H1 (cell line): Measurements from ENCODE around the gene CAPN9. TPM values are rescaled to one million over a fixed set of nuclear protein-coding genes. Genes with fewer than 3 reads are reported as not detected.

Source experiments
- CHD7 ChIP-seq: fragments of 300-600 bp; sonication (generic); IDR thresholded peaks from 2 replicates; pipeline ENCODE4 v1.7.1; 2012; ENCODE audit warnings: low read length, moderate library complexity, mild to moderate bottlenecking, inconsistent platforms; ENCODE audit not compliant: insufficient replicate concordance
- HDAC2 ChIP-seq, 2 experiments: fragments of 300-600 bp in 1 of 2; sonication (generic) in 1 of 2; IDR thresholded peaks; 2 replicates each; pipeline ENCODE4 v1.6.1; 2011 to 2012; ENCODE audit warnings: low read depth in 2 of 2, low read length in 2 of 2, mild to moderate bottlenecking in 2 of 2, moderate library complexity in 2 of 2, borderline replicate concordance in 1 of 2, inconsistent platforms in 1 of 2
- KDM5A ChIP-seq: fragments of 200-600 bp; IDR thresholded peaks from 2 replicates; pipeline ENCODE4 v1.7.1; 2012; ENCODE audit warnings: mild to moderate bottlenecking, low read length, inconsistent platforms, mixed read lengths
- POLR2AphosphoS5 ChIP-seq: IDR thresholded peaks from 2 replicates; pipeline ENCODE4 v1.6.1; 2011; ENCODE audit warnings: low read depth, low read length
- RNF2 ChIP-seq: fragments of 200-900, 300-1000 bp; sonication (generic); IDR thresholded peaks from 2 replicates; pipeline ENCODE4 v1.7.1; 2016; ENCODE audit warnings: borderline replicate concordance, low read depth, mild to moderate bottlenecking, antibody characterized with exemption, low read length; ENCODE audit not compliant: poor library complexity, severe bottlenecking; ENCODE audit errors: missing control alignments
- SIX5 ChIP-seq: IDR thresholded peaks from 2 replicates; pipeline ENCODE4 v1.6.1; 2011; ENCODE audit warnings: mild to moderate bottlenecking, low read depth, low read length
- SP1 ChIP-seq: IDR thresholded peaks from 2 replicates; pipeline ENCODE4 v1.6.1; 2011; ENCODE audit warnings: low read depth, low read length
- TAF7 ChIP-seq: optimal IDR thresholded peaks from 2 replicates; pipeline ENCODE3; 2011; ENCODE audit warnings: low read depth, mild to moderate bottlenecking, inconsistent platforms, low read length, moderate library complexity, borderline replicate concordance
- polyA plus RNA-seq, 7 experiments: library from polyadenylated mRNA; depleted of rRNA in 3 of 7; stranded (reverse) in 5 of 7; unstranded in 2 of 7; fragments of >200 nt in 5 of 7; fragments of 200-250 nt in 2 of 7; gene quantifications; 1 replicate in 5 of 7; 2 replicates in 1 of 7; 4 replicates in 1 of 7; pipeline versions ENCODE4 v1.2.1 to v1.2.3, GENCODE V29; 2011 to 2013; ENCODE audit warnings: missing spikeins in 2 of 7, mixed read lengths in 2 of 7
- total RNA-seq: library from RNA; stranded (reverse); fragmentation: NEBNext Ultra II Directional; extraction: Animal tissue kit (Norgen Biotek cat#: 25700); gene quantifications from 2 replicates; pipeline ENCODE4 v1.2.1, GENCODE V29; 2021

Gene CAPN9
- total and polyA plus RNA-seq, 2 of the 8 experiments (the other 6 are each of a cell fraction or from before 2014, with no cell fraction given), result 0.22 to 0.76 TPM

DNA sequence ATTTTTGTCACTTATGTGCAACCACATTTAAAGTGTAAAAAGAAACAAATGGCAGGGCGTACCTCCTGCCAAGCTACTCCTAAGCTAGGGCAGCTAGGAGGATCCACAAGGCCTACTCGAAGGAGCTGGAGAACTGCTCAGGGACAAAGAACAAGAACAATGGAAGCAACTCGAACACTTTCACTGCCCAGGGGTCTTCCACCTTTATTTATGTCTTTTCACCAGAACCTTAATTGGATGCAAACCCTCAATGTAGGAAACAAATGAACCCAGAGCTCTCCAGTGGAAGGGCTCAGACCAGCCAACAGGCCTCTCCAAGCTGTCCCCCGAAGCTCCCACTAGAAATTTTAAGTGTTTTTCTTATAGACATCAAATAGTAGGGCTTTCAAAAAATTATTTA, 81.2 kb downstream of the CAPN9 start (continued):
- TF ChIP-seq CHD7, result no peak
- no peak for TF ChIP-seq RNF2
- TF ChIP-seq TAF7, result no peak
- TF ChIP-seq SIX5, result no peak
- TF ChIP-seq KDM5A, result no peak
- TF ChIP-seq POLR2AphosphoS5, result no peak
- no peak for TF ChIP-seq HDAC2 (IDR thresholded peaks at IDR 0.05; ENCODE audit: borderline replicate concordance in 1 of 2, low read depth in 2 of 2, low read length in 2 of 2)
- TF ChIP-seq SP1, result no peak
